Measurements from ENCODE around the gene MRAP2.

Gene MRAP2

DNA sequence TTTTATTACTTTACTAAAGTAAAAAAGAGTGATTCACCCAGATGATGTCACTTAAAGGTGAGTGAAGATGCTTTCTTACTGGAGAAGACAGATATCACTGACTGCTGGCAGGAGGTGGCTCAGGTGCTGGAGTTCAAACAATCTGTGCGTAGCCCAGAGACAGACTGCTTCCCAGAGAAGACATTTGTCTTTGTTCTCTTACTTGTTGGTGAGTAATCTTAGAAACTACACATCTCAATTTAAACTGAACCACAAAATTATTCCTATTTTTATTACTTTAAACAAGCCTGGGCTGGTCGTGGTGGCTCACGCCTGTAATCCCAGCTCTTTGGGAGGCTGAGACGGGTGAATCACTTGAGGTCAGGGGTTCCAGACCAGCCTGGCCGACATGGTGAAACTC, 101.7 kb downstream of the MRAP2 start:
- no peak overlapping the region for H3K4me3 ChIP-seq (ENCODE audit: low read depth, low read length)
- DNase-seq (ENCODE audit: low read depth), result no peak

DNA sequence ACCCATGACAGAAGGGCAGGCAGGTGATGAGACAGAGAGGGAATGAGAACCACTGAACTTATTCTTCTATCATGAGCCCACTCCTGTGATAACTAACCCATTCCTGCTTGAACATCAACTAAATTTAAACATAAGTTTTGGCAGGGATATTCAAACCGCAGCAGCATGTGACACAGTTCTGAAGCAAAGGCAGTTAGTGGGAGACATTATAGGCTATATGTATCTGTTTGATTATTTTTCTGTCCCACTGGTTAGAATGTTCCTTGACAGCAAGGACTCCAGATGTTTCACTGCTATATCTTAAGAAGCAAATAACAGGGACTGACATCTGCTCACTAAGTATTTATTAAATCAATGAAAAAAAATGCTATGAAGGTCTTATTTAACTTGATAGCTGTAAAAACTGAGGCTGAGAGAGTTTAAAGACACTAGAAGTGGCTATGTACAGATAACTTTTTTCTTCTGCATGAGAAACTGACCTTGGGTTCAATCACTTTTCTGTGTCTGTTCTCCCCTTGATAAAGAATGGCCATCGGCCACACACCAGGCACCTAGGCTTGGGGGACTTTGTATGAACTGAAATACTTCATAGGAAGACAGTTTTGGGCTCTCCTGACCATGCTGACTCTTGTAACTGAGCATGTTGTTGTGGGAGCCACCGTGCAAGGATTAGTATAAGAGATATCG, 102.9 kb downstream of the MRAP2 start:
- TF ChIP-seq, protein P1, sequence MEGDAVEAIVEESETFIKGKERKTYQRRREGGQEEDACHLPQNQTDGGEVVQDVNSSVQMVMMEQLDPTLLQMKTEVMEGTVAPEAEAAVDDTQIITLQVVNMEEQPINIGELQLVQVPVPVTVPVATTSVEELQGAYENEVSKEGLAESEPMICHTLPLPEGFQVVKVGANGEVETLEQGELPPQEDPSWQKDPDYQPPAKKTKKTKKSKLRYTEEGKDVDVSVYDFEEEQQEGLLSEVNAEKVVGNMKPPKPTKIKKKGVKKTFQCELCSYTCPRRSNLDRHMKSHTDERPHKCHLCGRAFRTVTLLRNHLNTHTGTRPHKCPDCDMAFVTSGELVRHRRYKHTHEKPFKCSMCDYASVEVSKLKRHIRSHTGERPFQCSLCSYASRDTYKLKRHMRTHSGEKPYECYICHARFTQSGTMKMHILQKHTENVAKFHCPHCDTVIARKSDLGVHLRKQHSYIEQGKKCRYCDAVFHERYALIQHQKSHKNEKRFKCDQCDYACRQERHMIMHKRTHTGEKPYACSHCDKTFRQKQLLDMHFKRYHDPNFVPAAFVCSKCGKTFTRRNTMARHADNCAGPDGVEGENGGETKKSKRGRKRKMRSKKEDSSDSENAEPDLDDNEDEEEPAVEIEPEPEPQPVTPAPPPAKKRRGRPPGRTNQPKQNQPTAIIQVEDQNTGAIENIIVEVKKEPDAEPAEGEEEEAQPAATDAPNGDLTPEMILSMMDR (IDR thresholded peaks at IDR 0.05; ENCODE audit: low read depth, low read length, missing control alignments), result no peak
- H3K4me3 ChIP-seq (ENCODE audit: low read depth, low read length), result no peak overlapping the region
- DNase-seq (ENCODE audit: low read depth), result no peak

More for the DNA sequence above, 101.7 kb downstream of the MRAP2 start:
- TF ChIP-seq, protein P1 (IDR thresholded peaks at IDR 0.05; ENCODE audit: low read depth, low read length, missing control alignments), result no peak

DNA sequence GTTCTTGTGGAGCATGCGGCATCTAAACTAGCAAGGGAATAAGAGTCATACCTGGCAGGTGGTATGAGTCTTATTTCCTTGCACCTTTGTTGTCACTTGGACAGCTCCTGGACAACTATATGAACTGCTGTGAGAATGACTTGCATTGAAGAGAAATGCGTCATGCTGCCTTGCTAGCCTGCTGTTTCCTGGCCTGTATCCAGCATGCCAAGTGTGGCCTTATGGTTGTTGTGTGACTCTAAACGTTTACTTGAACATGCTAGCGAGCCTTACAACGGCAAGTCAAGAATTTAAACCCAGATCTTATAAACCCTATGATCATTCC, 103.4 kb downstream of the MRAP2 start:
- TF ChIP-seq, protein P1 (IDR thresholded peaks at IDR 0.05; ENCODE audit: low read depth, low read length, missing control alignments), result no peak
- no peak for DNase-seq (ENCODE audit: low read depth)

DNA sequence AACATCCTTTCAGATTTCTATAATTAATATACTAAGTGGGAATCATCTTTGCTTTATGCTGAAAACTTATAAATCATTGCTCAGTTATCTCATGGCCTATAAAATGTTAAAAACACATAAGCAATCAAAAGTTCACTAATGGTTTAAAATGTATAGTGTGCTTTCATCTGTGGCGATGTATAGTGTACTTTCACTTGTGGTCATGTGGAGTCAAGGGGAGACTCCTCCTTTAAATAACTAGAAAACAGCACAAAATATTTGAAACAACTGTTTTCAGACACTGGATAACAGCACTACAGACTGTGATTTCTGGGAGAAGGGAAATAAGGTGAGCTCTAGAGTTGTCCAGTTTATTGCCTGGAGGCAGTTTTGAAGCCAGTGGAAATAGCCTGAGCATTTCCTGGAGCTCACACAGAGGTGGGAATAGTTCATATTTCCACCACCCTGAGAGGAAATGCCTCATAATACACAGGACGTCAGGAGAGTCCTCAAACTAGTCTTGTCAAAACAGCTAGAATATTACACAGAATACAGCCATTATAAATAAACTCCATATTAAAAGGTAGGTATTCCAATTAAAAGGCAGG, 104.5 kb downstream of the MRAP2 start:
- TF ChIP-seq, protein P1 (IDR thresholded peaks at IDR 0.05; ENCODE audit: low read depth, low read length, missing control alignments), result no peak
- no peak overlapping the region for H3K4me3 ChIP-seq (ENCODE audit: low read depth, low read length)
- DNase-seq (ENCODE audit: low read depth), result no peak

More for the DNA sequence above, 103.4 kb downstream of the MRAP2 start:
- no peak overlapping the region for H3K4me3 ChIP-seq (ENCODE audit: low read depth, low read length)

DNA sequence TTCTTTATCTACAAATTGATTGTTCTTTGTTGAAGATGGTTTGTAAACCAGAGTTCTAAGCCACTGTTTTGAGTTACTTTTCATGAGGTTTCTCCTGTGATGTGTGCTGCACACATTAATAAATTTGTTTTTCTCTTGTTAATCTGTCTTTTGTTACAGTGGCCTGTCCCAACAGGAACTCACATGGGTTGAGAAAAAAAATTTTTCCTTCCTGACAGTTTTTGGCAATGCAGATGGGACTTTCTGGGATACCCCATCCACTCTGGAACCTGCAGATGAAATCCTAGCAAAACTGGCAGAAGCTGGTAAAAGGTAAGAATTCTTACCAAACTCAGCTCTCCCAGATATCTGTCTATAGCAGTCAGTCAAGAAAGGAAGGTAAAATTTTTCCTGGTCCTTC, 105.7 kb downstream of the MRAP2 start:
- TF ChIP-seq, protein P1 (IDR thresholded peaks at IDR 0.05; ENCODE audit: low read depth, low read length, missing control alignments), result no peak
- DNase-seq (ENCODE audit: low read depth), result no peak

More for the DNA sequence above, 105.7 kb downstream of the MRAP2 start:
- no peak overlapping the region for H3K4me3 ChIP-seq (ENCODE audit: low read depth, low read length)
